T-helper 2 cell (primary cell): ENCODE results near the gene ELFN1.
A peak's percentile ranks its signal among the peaks of the same experiment; 100 is the strongest.

ENCODE experiments used
- DNase-seq, 5 experiments: peaks; one replicate each; pipeline versions ENCODE4 v3.0.0 to v3.0.0-alpha.2; 2012 to 2022
- total RNA-seq, 2 donors: gene quantifications; one replicate each; lab custom pipeline; 2026; lab: John Stamatoyannopoulos, UW

The ELFN1 gene
- 0.07 to 0.31 reads per million in 2 donors for total RNA-seq

- peak in 1 of 5 experiments; percentile 2 for DNase-seq
Measured at GRCh38 chr7:1669954-1670893, at the start of gene ELFN1. Gene ELFN1 (plus strand): TSS chr7:1670277. CDS start chr7:1744597, 74,320 bp downstream.

- DNase-seq: no peak
Measured at GRCh38 chr7:1620835-1621234, 49.2 kb upstream of the ELFN1 start.

- DNase-seq: no peak
Measured at GRCh38 chr7:1621718-1622117, 48.4 kb upstream of the ELFN1 start.

DNA sequence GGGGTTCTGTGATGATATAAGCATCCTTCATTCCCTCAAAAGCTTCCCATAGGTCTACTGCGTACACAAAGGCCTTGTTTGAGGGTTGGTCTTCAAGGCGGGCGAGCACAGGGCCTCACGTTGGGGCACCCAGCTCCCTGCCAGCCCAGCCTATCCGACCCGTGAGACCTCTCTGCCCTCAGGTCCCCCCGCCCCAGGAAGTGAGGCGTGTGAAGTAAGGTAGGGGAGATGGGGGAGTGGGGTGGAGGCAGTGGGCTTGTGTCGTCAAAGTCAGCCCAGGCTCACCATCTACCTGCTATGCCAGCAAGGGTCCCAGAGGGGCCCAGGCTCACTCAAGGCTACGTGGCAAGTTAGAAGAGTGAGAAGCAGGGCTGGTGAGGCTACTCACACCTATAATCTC, 47.6 kb upstream of the ELFN1 start:
- no peak for DNase-seq

DNA sequence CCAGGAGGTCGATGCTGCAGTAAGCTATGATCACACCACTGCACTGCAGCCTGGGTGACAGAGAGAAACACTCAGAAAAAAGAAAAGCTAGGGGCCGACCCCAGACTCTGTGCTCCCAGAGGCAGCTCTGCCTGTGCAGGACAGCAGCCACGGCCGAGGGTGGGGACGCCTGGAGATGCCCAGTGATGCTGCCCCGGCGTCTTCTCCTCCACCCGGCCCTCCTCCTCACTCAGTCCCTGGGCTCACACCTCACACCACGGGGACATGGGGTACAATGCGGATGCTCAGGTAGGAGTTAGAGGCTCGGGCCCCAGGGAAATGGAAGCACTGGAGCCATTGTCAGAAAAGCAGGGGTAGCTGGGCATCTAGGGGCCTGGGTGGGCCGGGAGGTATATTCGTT, 46.3 kb upstream of the ELFN1 start:
- DNase-seq: no peak

DNA sequence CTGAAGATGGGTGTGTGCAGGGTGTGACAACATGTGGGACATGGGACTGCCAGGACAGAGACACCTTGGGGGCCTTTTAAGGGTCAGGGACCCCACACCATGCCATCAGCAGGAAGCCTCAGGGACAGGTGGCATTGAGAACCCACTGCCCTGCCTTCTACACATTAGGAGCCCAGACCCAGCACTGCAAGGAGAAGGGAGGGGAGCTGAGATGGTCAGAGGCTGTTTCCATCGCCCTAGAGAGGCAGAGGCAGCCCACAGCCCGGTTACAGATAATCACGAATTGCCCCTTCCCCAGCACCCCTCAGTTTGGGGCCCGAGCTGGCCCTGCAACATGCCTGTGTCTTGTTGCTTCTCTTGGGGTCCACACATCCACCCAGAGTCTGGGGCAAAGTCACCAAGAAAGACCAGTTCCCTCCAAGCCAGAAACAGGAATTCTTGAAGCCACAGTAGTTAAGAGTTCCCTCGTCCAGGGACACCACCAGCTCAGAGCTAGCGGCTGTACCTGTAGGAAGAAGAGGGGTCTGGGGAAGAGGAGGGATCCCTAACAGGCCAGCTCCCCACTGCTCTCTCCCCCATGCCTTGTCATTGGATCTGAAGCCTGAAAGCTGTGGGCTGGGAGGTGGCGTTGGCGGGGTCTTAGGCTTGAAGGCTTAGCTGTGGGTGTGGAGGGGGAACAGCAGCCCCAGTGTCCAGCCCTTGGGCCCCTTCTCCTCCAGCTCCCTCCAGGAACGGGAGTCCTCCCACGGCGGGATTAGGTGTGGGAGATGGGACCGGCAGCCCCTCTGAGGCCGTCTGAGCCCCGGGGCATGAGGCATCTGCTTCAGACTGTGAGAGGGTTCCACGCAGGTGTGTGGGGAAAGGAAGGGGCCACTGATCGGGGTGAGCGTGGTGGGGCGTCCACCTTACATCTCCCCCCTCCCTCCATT, 44.8 kb upstream of the ELFN1 start:
- no peak for DNase-seq

DNA sequence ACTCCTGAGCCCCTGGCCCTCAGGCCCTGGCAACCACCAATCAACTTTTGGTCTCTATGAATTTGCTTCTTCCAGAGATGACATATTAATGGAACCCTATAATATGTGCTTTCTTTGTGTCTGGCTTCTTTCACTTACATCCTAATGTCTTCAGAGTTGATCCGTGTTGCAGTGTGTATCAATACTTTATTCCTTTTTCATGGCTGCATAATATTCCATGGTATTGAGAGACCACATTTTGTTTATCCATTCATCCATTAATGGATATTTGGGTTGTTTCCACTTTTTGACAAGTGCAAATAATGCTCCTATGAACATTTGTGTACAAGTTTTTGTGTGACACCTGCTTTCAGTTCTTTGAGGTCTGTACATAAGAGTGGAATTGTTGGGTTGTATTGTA, 43.3 kb upstream of the ELFN1 start:
- no peak for DNase-seq

DNA sequence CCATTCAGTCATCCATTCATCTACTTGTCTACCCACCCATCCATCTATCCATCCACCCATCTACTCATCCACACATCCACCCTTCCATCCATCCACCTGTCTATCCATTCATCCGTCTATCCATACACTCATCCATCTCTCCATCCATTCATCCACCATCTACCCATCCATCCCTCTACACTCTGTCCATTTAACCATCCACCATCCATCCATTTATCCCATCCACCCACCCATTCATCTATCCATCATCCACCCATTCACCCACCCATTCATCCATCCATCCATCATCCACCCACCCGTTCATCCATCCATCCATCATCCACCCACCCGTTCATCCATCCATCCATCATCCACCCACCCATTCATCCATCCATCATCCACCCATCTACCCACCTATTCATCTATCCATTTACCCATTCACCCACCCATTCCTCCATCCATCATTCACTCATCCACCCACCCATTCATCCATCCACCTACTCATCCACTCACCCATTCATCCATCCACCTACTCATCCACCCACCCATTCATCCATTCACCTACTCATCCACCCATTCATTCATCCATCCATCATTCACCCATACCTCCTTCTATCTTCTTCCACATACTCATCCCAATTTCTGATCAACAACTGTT, 39.3 kb upstream of the ELFN1 start:
- no peak for DNase-seq

DNA sequence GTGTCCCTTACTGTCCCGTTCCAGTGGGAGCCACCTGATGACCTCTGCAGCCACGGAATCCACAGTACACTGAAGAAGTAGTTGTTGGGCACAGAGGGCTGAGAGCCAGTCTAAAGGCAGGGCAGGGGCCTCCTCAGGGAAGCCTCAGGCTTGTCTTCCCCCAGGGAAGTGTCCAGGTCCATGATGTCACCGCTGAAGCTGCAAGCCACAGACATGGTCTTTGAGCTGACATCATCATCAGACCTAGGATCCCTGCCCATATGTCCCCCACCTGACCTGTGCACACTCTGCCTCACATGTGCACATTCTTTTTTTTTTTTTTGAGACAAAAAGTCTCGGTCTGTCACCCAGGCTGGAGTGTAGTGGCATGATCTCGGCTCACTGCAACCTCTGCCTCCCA, 38.4 kb upstream of the ELFN1 start:
- no peak for DNase-seq

DNA sequence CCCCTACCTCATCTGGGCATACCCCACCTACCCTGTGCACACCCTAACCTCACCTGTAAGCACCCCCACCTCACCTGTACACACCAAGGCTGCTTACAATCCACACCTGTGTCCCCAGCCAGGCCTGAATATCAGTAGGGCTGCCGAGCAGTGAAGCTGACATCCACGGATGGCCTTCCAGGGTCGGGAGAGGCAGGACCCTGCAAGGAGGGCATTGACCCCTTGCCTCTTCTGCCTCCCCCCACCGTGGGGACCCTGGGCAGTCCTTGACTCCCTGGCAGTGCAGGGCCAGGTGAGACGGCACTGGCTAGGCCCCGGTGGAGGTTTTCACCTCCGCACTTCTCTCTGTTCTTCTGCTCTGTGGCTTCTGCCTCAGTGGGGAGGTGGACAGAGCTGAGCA, 37.6 kb upstream of the ELFN1 start:
- no peak for DNase-seq

GRCh38 chr7:1632916-1633785, 36.9 kb upstream of the ELFN1 start:
- DNase-seq: no peak

DNA sequence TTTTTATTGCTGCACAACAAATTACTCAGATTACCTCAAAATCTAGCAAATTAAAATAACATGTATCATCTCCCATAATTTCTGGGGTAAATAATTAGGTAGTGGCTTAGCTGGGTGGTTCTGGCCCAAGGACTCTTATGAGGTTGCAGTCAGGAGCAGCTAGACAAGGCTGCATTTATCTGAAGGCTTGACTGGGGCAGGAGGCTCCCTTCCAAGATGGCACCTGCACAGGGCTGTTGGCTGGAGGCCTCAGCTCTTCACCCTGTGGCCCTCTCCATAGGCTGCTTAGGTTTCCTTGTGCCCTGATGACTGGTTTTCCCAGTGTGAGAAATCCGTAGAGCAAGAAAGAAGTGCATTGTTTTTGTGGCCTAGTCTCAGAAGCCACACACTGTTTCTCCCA, 34.7 kb upstream of the ELFN1 start:
- no peak for DNase-seq

DNA sequence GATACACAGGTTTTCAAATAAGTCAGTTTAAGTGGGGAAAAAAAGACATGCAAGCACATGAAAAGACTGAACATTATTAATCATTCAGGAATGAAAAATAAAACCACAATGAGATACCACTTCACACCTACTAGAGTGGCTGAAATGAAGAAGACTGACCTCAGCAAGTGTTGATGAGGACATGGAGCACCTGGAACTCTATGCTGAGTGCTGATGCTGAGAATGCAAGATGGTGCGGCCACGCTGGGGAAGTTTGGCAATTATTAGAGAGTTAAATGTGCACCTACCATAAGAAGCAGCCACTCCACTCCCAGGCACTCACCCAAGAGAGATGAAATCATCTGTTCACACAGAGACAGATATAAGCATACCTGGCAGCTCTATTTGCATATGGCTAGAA, 32.9 kb upstream of the ELFN1 start:
- no peak for DNase-seq

DNA sequence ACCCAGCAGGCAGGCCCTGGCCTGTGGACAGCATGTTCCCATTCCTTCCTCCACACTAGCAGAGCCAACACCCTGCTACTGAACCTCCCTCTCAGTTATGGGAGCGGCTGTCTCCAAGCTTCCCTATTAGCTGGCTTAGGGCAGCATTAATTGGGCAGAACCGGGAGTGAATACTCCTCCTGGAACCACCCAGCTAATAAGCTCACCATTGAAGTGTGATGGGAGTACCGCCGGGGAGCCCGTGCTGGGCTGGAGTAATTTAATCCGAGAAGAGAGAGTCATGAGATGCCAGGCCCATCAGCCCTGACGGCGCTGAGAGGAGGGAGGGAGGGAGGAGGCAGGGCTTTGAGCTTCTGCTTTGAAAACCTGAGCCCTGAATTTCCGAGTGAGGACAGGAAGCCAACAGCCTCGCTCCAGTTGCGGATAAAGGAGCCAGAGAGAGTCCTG, 31.8 kb upstream of the ELFN1 start:
- DNase-seq: no peak

GRCh38 chr7:1639071-1639470, 31.0 kb upstream of the ELFN1 start:
- DNase-seq: no peak

DNA sequence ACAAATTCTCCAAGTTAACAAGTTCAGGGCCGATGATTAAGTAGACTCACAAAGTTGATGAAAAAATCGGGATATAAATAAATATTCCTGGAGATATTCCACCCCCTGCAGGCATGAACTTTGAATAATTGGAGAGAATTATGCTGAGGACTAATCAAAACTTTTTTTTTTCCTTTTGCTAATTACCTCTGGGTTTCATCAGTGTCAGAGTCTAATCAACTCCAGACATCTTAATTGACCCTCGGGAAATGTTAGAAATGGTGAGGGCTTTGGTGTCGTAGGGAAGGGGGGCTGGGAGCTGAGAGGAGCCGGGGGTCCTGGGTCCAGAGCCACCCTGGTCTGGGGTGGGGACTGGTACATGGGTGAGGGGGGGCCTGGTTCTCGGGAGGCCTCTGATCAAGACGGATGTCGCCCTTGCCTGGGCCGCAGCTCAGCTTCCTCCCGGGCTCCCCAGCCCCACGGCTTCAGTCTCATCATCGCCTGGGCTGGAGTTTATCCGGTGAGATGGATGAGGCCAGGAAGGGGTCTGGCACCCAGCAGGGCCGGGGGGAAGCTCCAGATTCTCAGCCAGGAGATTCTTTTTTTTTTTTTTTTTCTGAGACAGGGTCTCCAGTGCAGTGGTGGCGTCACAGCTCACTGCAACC, 30.4 kb upstream of the ELFN1 start:
- no peak for DNase-seq

- no peak for DNase-seq
Measured at GRCh38 chr7:1640376-1641172, 29.5 kb upstream of the ELFN1 start.

DNA sequence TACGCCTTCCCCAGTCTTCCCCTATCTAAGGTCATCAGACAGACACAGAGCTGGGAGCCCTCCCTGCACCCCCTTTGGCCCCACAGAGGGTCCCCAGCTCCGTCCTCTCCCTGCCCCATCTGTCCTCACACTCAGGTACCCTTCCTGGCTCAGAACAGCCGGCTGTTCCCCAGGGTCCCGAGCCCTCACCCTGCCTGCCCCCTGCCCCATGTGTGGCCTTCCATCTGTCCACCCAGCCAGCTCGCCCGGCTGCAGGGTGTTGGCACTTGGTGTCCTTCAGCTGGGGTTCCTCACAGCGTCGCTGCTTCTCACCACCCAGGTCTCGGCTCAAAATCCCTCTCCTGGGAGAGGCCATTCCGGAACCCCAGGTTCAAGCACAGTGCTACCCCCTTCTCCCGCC, 28.9 kb upstream of the ELFN1 start:
- DNase-seq: no peak

DNA sequence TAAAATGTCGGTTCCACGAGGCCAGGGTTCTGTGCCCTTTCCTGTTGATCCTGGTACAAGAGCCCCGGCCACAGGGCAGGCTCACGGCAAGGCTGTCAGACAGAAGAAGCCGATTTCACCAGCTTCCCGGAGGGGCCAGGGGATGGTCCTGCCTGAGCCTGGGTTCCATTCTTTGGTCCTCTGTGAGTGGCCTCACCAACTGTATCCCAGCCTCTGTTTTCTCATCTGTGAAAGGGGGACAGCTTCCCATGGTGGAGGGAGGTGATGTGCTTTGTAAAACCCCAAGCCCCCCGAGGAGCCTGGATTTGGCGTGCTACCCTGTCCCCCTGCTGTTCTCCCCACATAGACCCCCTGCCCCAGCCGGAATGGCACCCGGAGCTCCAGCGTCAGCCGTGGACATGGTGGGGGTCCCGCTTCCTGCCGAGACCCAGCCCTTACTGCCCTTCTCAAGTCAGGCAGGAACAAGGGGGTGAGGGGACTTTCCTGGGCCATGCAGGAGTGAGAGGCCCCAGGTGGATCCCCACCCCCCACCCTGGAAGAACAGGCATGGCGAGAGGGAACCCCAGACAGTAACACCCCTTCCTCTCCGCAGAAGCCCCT, 28.3 kb upstream of the ELFN1 start:
- DNase-seq: no peak

- no peak for DNase-seq
Measured at GRCh38 chr7:1642291-1642731, 27.8 kb upstream of the ELFN1 start.
